CD8-positive, alpha-beta memory T cell (primary cell): ENCODE data around the gene DPEP3. TPM values are rescaled to one million over a fixed set of nuclear protein-coding genes. Genes with fewer than 3 reads are reported as not detected.

Experiments used
- CTCF ChIA-PET: fragments of 350-600 bp; sonication (Branson Sonifier 250); formaldehyde crosslinking; loops from one replicate; lab custom pipeline; 2021; ENCODE audit warnings: antibody characterized with exemption; lab: Charles Lee
- POLR2A ChIA-PET: fragments of 350-600 bp; sonication (Branson Sonifier 250); formaldehyde crosslinking; loops from one replicate; lab custom pipeline; 2021; ENCODE audit warnings: antibody characterized with exemption; lab: Charles Lee
- DNase-seq, 5 donors: peaks; one replicate each; pipeline versions ENCODE4 v3.0.0 to v3.0.0-alpha.2; 2020 to 2022; ENCODE audit warnings: mixed read lengths in 1 of 5
- H3K27ac ChIP-seq: one replicate; pipeline ENCODE4 v1.7.0; 2013; ENCODE audit warnings: low read depth, mild to moderate bottlenecking, low read length, moderate library complexity
- H3K27me3 ChIP-seq: 2 replicates; pipeline ENCODE4 v1.7.0; 2013; ENCODE audit warnings: low read length, mild to moderate bottlenecking; ENCODE audit not compliant: insufficient read depth, poor library complexity, severe bottlenecking
- H3K36me3 ChIP-seq: 2 replicates; pipeline ENCODE4 v1.7.0; 2013; ENCODE audit warnings: mild to moderate bottlenecking, low read length, moderate library complexity; ENCODE audit not compliant: insufficient read depth
- H3K4me1 ChIP-seq: 2 replicates; pipeline ENCODE4 v1.7.0; 2013; ENCODE audit warnings: mild to moderate bottlenecking, low read length, moderate library complexity; ENCODE audit not compliant: insufficient read depth
- H3K4me3 ChIP-seq: 2 replicates; pipeline ENCODE4 v1.7.0; 2013; ENCODE audit warnings: mild to moderate bottlenecking, low read length
- H3K9me3 ChIP-seq: 2 replicates; pipeline ENCODE4 v1.7.0; 2013; ENCODE audit warnings: mild to moderate bottlenecking, low read length
- H3K27ac Mint-ChIP-seq, 8 donors: one replicate each; pipeline ENCODE4 v1.8.0; 2020 to 2021; ENCODE audit warnings: mixed read lengths in 8 of 8, mild to moderate bottlenecking in 6 of 8, inconsistent platforms in 3 of 8, moderate library complexity in 3 of 8
- H3K27me3 Mint-ChIP-seq, 2 donors: one replicate each; pipeline ENCODE4 v1.8.0; 2020 to 2021; ENCODE audit warnings: mixed read lengths in 2 of 2, mild to moderate bottlenecking in 1 of 2, moderate library complexity in 1 of 2
- H3K36me3 Mint-ChIP-seq, 3 donors: one replicate each; pipeline ENCODE4 v1.8.0; 2020 to 2021; ENCODE audit warnings: mixed read lengths in 3 of 3, inconsistent platforms in 1 of 3, mild to moderate bottlenecking in 1 of 3
- H3K4me1 Mint-ChIP-seq, 3 donors: one replicate each; pipeline ENCODE4 v1.8.0; 2020 to 2021; ENCODE audit warnings: mixed read lengths in 3 of 3, inconsistent platforms in 1 of 3, mild to moderate bottlenecking in 1 of 3
- H3K4me3 Mint-ChIP-seq, 7 donors: one replicate each; pipeline ENCODE4 v1.8.0; 2020 to 2021; ENCODE audit warnings: mixed read lengths in 7 of 7, mild to moderate bottlenecking in 6 of 7, moderate library complexity in 4 of 7, inconsistent platforms in 2 of 7
- H3K9me3 Mint-ChIP-seq, 5 donors: one replicate each; pipeline ENCODE4 v1.8.0; 2020 to 2022; ENCODE audit warnings: mixed read lengths in 5 of 5, mild to moderate bottlenecking in 3 of 5, moderate library complexity in 2 of 5, inconsistent platforms in 1 of 5
- polyA plus RNA-seq: library from polyadenylated mRNA; unstranded; fragments of 300-500 nt; fragmentation: Illumina TruSeq; gene quantifications from one replicate; pipeline ENCODE4 v1.2.3, GENCODE V29; 2021
- total RNA-seq, 2 experiments: library from RNA; stranded (reverse); gene quantifications; one replicate each; pipeline ENCODE4 v1.2.3, GENCODE V29; 2021

Gene DPEP3
- under 1 TPM; 0.18 TPM for total RNA-seq
- 0.10 TPM for polyA plus RNA-seq

GRCh38 chr16:67979955-67980678, at the start of gene DPEP3:
TSS of gene DPEP3 (minus strand) at chr16:67980499. CDS start at chr16:67980380, 119 bp downstream.
- Histone ChIP-seq H3K36me3 (no peaks in the 10 kb centered on the region), H3K4me1 (peaks cover 21% of the 10 kb centered on the region), H3K27ac (no peak within 1 kb of the TSS), H3K27me3 (no peaks in the 10 kb centered on the region), H3K9me3 (no peaks in the 10 kb centered on the region), H3K4me3 (no peak within 1 kb of the TSS)
- ChIA-PET CTCF (interaction anchor here (1.4 to 1.6 kb wide), 2 partner anchors 61 kb away, joined by 5 to 6 read pairs; no protein-coding TSS in a partner anchor), POLR2A (no interaction called here)
- Mint-ChIP-seq H3K4me1 (peaks cover 11 to 20% (median 17%) of the 10 kb centered on the region in 3 donors), H3K9me3 (no peaks in the 10 kb centered on the region), H3K4me3 (no peak within 1 kb of the TSS), H3K27ac (no peak within 1 kb of the TSS), H3K27me3 (peaks cover 0 to 2% of the 10 kb centered on the region in 2 donors), H3K36me3 (no peaks in the 10 kb centered on the region)
- no peak for DNase-seq

GRCh38 chr16:68028996-68029395, 48.7 kb upstream of the DPEP3 start:
- H3K9me3 Mint-ChIP-seq, result no peaks in the 10 kb centered on the region
- no peak for DNase-seq
- H3K4me1 Mint-ChIP-seq, result peaks cover 12 to 33% (median 16%) of the 10 kb centered on the region in 3 donors
- Histone ChIP-seq H3K36me3 (no peaks in the 10 kb centered on the region), H3K9me3 (no peaks in the 10 kb centered on the region), H3K4me3 (no peak overlapping the region), H3K4me1 (peaks cover 6% of the 10 kb centered on the region), H3K27ac (no peak overlapping the region), H3K27me3 (no peaks in the 10 kb centered on the region)
- H3K36me3 Mint-ChIP-seq, result peaks cover 0 to 43% (median 7%) of the 10 kb centered on the region in 3 donors
- POLR2A ChIA-PET, result no interaction called here
- CTCF ChIA-PET, result interaction anchor here (1.4 to 1.7 kb wide), 2 partner anchors 12 to 34 kb away, joined by 3 to 7 read pairs; no protein-coding TSS in a partner anchor
- no peak overlapping the region for H3K4me3 Mint-ChIP-seq
- H3K27me3 Mint-ChIP-seq, result peaks cover 0 to 1% of the 10 kb centered on the region in 2 donors
- H3K27ac Mint-ChIP-seq, result no peak overlapping the region

GRCh38 chr16:68022728-68023537, 42.6 kb upstream of the DPEP3 start, which contains the start of the genes DDX28 and DUS2:
TSS of gene DDX28 (minus strand) at chr16:68023232. CDS start at chr16:68023202, 30 bp downstream.
TSS of gene DUS2 (plus strand) at chr16:68023284. CDS start at chr16:68038024, 14,740 bp downstream.
- H3K27me3 ChIP-seq, result no peaks in the 10 kb centered on the region
- DNase-seq, result peak; percentile 86 to 95 (median 89)
- ChIA-PET POLR2A (interaction anchor here (0.6 to 2.3 kb wide), 7 partner anchors 17 to 107 kb away, joined by 3 to 12 read pairs (median 3); partner anchors contain the start of genes DPEP2 and NFATC3), CTCF (interaction anchor here (0.5 to 3.1 kb wide), 14 partner anchors 12 to 206 kb away, joined by 3 to 15 read pairs (median 5); partner anchors contain the start of gene DPEP2)
- H3K27ac Mint-ChIP-seq, result peak within 1 kb of the TSS; percentile 85 to 100 (median 97)
- peaks cover 3 to 45% (median 10%) of the 10 kb centered on the region in 3 donors for H3K36me3 Mint-ChIP-seq
- peak within 1 kb of the TSS; percentile 94 to 100 (median 99) for H3K4me3 Mint-ChIP-seq
- H3K27me3 Mint-ChIP-seq, result peaks cover 0 to 3% of the 10 kb centered on the region in 2 donors
- no peaks in the 10 kb centered on the region for H3K9me3 Mint-ChIP-seq
- no peaks in the 10 kb centered on the region for H3K9me3 ChIP-seq
- peak within 1 kb of the TSS; percentile 92 for H3K27ac ChIP-seq
- H3K4me3 ChIP-seq, result peak within 1 kb of the TSS; percentile 97
- peaks cover 24 to 43% (median 34%) of the 10 kb centered on the region in 3 donors for H3K4me1 Mint-ChIP-seq
- peaks cover 28% of the 10 kb centered on the region for H3K4me1 ChIP-seq
- no peaks in the 10 kb centered on the region for H3K36me3 ChIP-seq

- DNase-seq, result no peak
- Histone ChIP-seq H3K27me3 (no peaks in the 10 kb centered on the region), H3K4me3 (peak overlapping the region; percentile 97), H3K36me3 (no peaks in the 10 kb centered on the region), H3K27ac (peak overlapping the region; percentile 92), H3K9me3 (no peaks in the 10 kb centered on the region), H3K4me1 (peaks cover 28% of the 10 kb centered on the region)
- peak overlapping the region; percentile 71 to 100 (median 97) for H3K27ac Mint-ChIP-seq
- no peaks in the 10 kb centered on the region for H3K9me3 Mint-ChIP-seq
- peaks cover 0 to 2% of the 10 kb centered on the region in 2 donors for H3K27me3 Mint-ChIP-seq
- peak overlapping the region; percentile 94 to 100 (median 99) for H3K4me3 Mint-ChIP-seq
- CTCF ChIA-PET, result interaction anchor here (0.7 to 3.1 kb wide), 9 partner anchors 12 to 206 kb away, joined by 3 to 15 read pairs (median 5); partner anchors contain the start of gene DPEP2
- H3K4me1 Mint-ChIP-seq, result peaks cover 24 to 37% (median 34%) of the 10 kb centered on the region in 3 donors
- POLR2A ChIA-PET, result interaction anchor here (0.6 to 2.3 kb wide), 5 partner anchors 17 to 107 kb away, joined by 3 to 12 read pairs (median 3); no protein-coding TSS in a partner anchor
- H3K36me3 Mint-ChIP-seq, result peaks cover 3 to 38% (median 4%) of the 10 kb centered on the region in 3 donors
These were observed 42.0 kb upstream of the DPEP3 start for GRCh38 chr16:68022278-68022727.

- Histone ChIP-seq H3K4me1 (peaks cover 28% of the 10 kb centered on the region), H3K9me3 (no peaks in the 10 kb centered on the region), H3K27ac (no peak overlapping the region), H3K27me3 (no peaks in the 10 kb centered on the region), H3K4me3 (peak overlapping the region; percentile 97), H3K36me3 (no peaks in the 10 kb centered on the region)
- H3K4me1 Mint-ChIP-seq, result peaks cover 24 to 37% (median 34%) of the 10 kb centered on the region in 3 donors
- no peak for DNase-seq
- H3K27me3 Mint-ChIP-seq, result peaks cover 0 to 2% of the 10 kb centered on the region in 2 donors
- ChIA-PET POLR2A (interaction anchor here (1.2 to 2.3 kb wide), 2 partner anchors 16 to 23 kb away, joined by 7 to 12 read pairs; no protein-coding TSS in a partner anchor), CTCF (interaction anchor here (0.7 to 3.1 kb wide), 5 partner anchors 15 to 30 kb away, joined by 3 to 15 read pairs (median 12); partner anchors contain the start of gene DPEP2)
- H3K36me3 Mint-ChIP-seq, result peaks cover 3 to 34% (median 3%) of the 10 kb centered on the region in 3 donors
- H3K9me3 Mint-ChIP-seq, result no peaks in the 10 kb centered on the region
- H3K27ac Mint-ChIP-seq, result peak overlapping the region in 7 of 8 donors; percentile 26 to 100 (median 97)
- H3K4me3 Mint-ChIP-seq, result peak overlapping the region; percentile 94 to 100 (median 99)
These were observed 41.2 kb upstream of the DPEP3 start for GRCh38 chr16:68021490-68021889.

- ChIA-PET CTCF (no interaction called here), POLR2A (interaction anchor here (1.4 kb wide), 1 partner anchor 8 kb away, joined by 3 read pairs; no protein-coding TSS in a partner anchor)
- H3K4me1 ChIP-seq, result peaks cover 24% of the 10 kb centered on the region
- H3K36me3 ChIP-seq, result no peaks in the 10 kb centered on the region
- no peaks in the 10 kb centered on the region for H3K9me3 ChIP-seq
- peaks cover 3 to 23% (median 3%) of the 10 kb centered on the region in 3 donors for H3K36me3 Mint-ChIP-seq
- no peak overlapping the region for H3K4me3 ChIP-seq
- H3K4me1 Mint-ChIP-seq, result peaks cover 22 to 31% (median 27%) of the 10 kb centered on the region in 3 donors
- H3K27me3 Mint-ChIP-seq, result peaks cover 0 to 2% of the 10 kb centered on the region in 2 donors
- H3K27ac ChIP-seq, result no peak overlapping the region
- peak overlapping the region in 1 of 8 donors; percentile 39 for H3K27ac Mint-ChIP-seq
- H3K4me3 Mint-ChIP-seq, result no peak overlapping the region
- H3K27me3 ChIP-seq, result no peaks in the 10 kb centered on the region
- no peaks in the 10 kb centered on the region for H3K9me3 Mint-ChIP-seq
- DNase-seq, result no peak
These were observed 38.9 kb upstream of the DPEP3 start for GRCh38 chr16:68019167-68019680.

- Mint-ChIP-seq H3K4me3 (peak within 1 kb of the TSS in 1 of 7 donors; percentile 3), H3K27ac (peak within 1 kb of the TSS in 1 of 8 donors; percentile 52), H3K4me1 (peaks cover 0 to 7% (median 3%) of the 10 kb centered on the region in 3 donors), H3K36me3 (peaks cover 0 to 4% (median 0%) of the 10 kb centered on the region in 3 donors), H3K9me3 (no peaks in the 10 kb centered on the region), H3K27me3 (no peaks in the 10 kb centered on the region)
- Histone ChIP-seq H3K9me3 (no peaks in the 10 kb centered on the region), H3K36me3 (no peaks in the 10 kb centered on the region), H3K4me3 (no peak within 1 kb of the TSS), H3K27me3 (no peaks in the 10 kb centered on the region), H3K4me1 (no peaks in the 10 kb centered on the region), H3K27ac (no peak within 1 kb of the TSS)
- POLR2A ChIA-PET, result no interaction called here
- CTCF ChIA-PET, result interaction anchor here (1.0 to 2.0 kb wide), 5 partner anchors 10 to 75 kb away, joined by 3 to 8 read pairs (median 4); no protein-coding TSS in a partner anchor
- DNase-seq, result no peak
These were observed 35.4 kb upstream of the DPEP3 start, which contains the start of gene DPEP2NB for GRCh38 chr16:68015681-68016080. TSS of gene DPEP2NB (minus strand) at chr16:68015911. CDS start at chr16:68015770, 141 bp downstream.
